ENCODE measurements around the gene RRAGD. TPM values are rescaled to one million over a fixed set of nuclear protein-coding genes. Genes with fewer than 3 reads are reported as not detected.

RRAGD gene
- total and polyA plus RNA-seq, 2 experiments from 2014 or later: not detected

DNA sequence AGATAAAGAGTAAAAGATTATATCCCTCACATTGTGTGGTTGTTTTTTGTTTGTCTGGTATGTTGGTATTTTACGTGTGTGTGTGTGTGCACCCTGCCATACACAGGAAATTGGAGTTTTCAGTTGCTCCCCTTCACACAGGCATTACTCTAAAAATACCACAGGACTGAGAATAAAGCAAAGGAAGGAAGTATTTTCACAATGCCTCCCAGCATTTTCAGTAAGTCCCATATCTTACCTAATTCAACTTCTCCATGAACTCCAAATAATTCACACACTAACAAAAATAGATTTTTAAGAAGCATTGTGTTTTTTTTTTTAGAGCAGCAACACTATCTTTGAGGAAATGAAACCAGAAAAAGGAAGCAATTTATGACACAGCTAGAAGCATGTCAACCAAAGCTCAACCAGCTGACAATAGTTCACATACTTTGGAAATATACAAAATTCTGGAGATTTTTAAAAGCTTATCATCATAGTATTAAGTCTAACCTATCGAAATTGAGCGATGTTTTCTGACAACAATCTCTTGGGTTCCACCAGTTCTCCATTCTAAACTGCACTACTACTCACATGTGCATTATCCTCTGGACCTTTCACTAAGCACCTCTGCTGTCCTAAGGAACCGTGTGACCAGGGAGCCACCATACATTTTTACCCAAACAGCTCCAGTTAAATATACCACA lies 61.6 kb downstream of the RRAGD start:
- peak overlapping the region; percentile 11; the same call in 1 of the 2 replicates for H3K27ac ChIP-seq
- TF ChIP-seq EZH2 (IDR thresholded peaks at IDR 0.05; ENCODE audit: insufficient read depth, poor library complexity, severe bottlenecking) (no peak), EZH2phosphoT487 (IDR thresholded peaks at IDR 0.05; ENCODE audit: insufficient read depth, low read depth) (no peak)
- WGBS, 2 experiments (ENCODE audit: low coverage in 1 of 2, low lambda C conversion rate in 2 of 2, missing lambda C conversion rate in 2 of 2): 50 to 52% methylated on average over 4 of the region's 4 CpGs
- H3K9ac ChIP-seq: peak overlapping the region; percentile 99; the same call in 1 of the 2 replicates
- no peaks in the 10 kb centered on the region for H3K9me2 ChIP-seq (ENCODE audit: insufficient read depth)
- H3K9me3 ChIP-seq (ENCODE audit: low read depth): no peaks in the 10 kb centered on the region
- H3K79me2 ChIP-seq (ENCODE audit: insufficient read depth): peaks cover 70% of the 10 kb centered on the region
- H2AFZ ChIP-seq: no peak overlapping the region
- DNase-seq: peak; percentile 24
- peak overlapping the region; percentile 96 for H3K4me3 ChIP-seq
- peaks cover 28% of the 10 kb centered on the region for H3F3A ChIP-seq (ENCODE audit: insufficient read depth)
- H3K4me1 ChIP-seq (ENCODE audit: insufficient read depth): peaks cover 39% of the 10 kb centered on the region
- H4K20me1 ChIP-seq (ENCODE audit: insufficient read depth): peaks cover 17% of the 10 kb centered on the region; the same call in 1 of the 2 replicates
- in situ Hi-C loops (cut with MboI): loop anchor here (25.0 kb wide), 1 partner anchor 363 kb away; no protein-coding TSS in a partner anchor
- peak overlapping the region; percentile 95 for H3K4me2 ChIP-seq (ENCODE audit: unreplicated experiment)
- no peaks in the 10 kb centered on the region for H3K36me3 ChIP-seq (ENCODE audit: low read depth)
- H3K27me3 ChIP-seq (replicated peaks; ENCODE audit: insufficient read depth): no peaks in the 10 kb centered on the region

DNA sequence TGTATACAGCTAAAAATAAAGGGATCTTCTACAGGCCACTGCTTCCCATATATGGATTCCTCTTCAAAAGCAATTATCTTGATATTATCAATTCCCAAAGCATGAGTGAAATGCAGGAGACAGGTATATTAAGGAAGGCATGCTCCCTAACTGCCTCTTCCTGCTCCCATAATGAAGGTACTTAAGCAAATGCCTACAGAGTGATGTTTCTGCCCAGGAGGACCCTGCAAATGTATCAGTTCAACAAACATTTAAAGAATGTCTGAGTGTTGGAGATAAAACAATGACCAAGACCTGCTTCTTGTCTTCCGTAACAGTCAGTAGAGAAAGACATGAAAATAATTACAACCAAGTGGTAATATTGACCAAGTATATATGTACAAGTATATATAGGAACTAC lies 63.7 kb downstream of the RRAGD start:
- peaks cover 39% of the 10 kb centered on the region for H3K4me1 ChIP-seq (ENCODE audit: insufficient read depth)
- DNase-seq: peak; percentile 19
- H3K27ac ChIP-seq: peak overlapping the region; percentile 14; the same call in 1 of the 2 replicates
- no peak overlapping the region for H3K9ac ChIP-seq
- peak overlapping the region; percentile 11 for H3K4me2 ChIP-seq (ENCODE audit: unreplicated experiment)
- H3K79me2 ChIP-seq (ENCODE audit: insufficient read depth): peaks cover 91% of the 10 kb centered on the region
- no peaks in the 10 kb centered on the region for H3K9me2 ChIP-seq (ENCODE audit: insufficient read depth)
- no peak for TF ChIP-seq EZH2 (IDR thresholded peaks at IDR 0.05; ENCODE audit: insufficient read depth, poor library complexity, severe bottlenecking)
- TF ChIP-seq EZH2phosphoT487 (IDR thresholded peaks at IDR 0.05; ENCODE audit: insufficient read depth, low read depth): no peak
- no peaks in the 10 kb centered on the region for H3K27me3 ChIP-seq (replicated peaks; ENCODE audit: insufficient read depth)
- no peaks in the 10 kb centered on the region for H3K9me3 ChIP-seq (ENCODE audit: low read depth)
- in situ Hi-C loops (cut with MboI): no loop called here
- peaks cover 21% of the 10 kb centered on the region; the same call in 1 of the 2 replicates for H4K20me1 ChIP-seq (ENCODE audit: insufficient read depth)
- H3K36me3 ChIP-seq (ENCODE audit: low read depth): no peaks in the 10 kb centered on the region
- H3K4me3 ChIP-seq: no peak overlapping the region
- WGBS, 2 experiments (ENCODE audit: low coverage in 1 of 2, low lambda C conversion rate in 2 of 2, missing lambda C conversion rate in 2 of 2): 74 to 75% methylated on average over 1 of the region's 1 CpG
- peaks cover 24% of the 10 kb centered on the region for H3F3A ChIP-seq (ENCODE audit: insufficient read depth)
- no peak overlapping the region for H2AFZ ChIP-seq

DNA sequence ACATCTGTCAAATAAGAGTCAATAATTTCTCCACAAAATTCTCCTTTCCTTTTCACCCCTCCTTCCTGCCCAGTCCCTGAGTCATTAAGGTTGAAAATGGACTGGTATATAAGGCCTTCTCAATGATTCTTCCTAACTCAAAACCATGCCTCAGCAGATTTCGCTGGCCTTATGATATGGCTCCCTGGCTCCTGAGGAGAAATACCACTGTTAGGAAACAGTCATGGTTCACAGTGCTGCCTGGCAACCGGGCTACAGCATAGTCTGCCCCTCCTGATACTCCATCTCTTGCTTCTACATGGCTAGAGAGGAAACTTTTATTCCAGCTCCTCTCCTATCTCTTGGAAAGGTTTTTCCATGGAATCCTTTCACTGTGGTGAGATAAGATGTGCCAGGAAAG lies 64.2 kb downstream of the RRAGD start:
- TF ChIP-seq EZH2phosphoT487 (IDR thresholded peaks at IDR 0.05; ENCODE audit: insufficient read depth, low read depth) (no peak), EZH2 (IDR thresholded peaks at IDR 0.05; ENCODE audit: insufficient read depth, poor library complexity, severe bottlenecking) (no peak)
- Histone ChIP-seq H4K20me1 (ENCODE audit: insufficient read depth) (peaks cover 21% of the 10 kb centered on the region; the same call in 1 of the 2 replicates), H3K79me2 (ENCODE audit: insufficient read depth) (peaks cover 96% of the 10 kb centered on the region), H3K4me2 (ENCODE audit: unreplicated experiment) (peak overlapping the region; percentile 11), H3F3A (ENCODE audit: insufficient read depth) (peaks cover 24% of the 10 kb centered on the region), H2AFZ (no peak overlapping the region), H3K36me3 (ENCODE audit: low read depth) (no peaks in the 10 kb centered on the region), H3K9ac (no peak overlapping the region), H3K27ac (peak overlapping the region; percentile 14; the same call in 1 of the 2 replicates), H3K9me2 (ENCODE audit: insufficient read depth) (no peaks in the 10 kb centered on the region), H3K4me1 (ENCODE audit: insufficient read depth) (peaks cover 39% of the 10 kb centered on the region), H3K4me3 (no peak overlapping the region), H3K9me3 (ENCODE audit: low read depth) (no peaks in the 10 kb centered on the region), H3K27me3 (replicated peaks; ENCODE audit: insufficient read depth) (no peaks in the 10 kb centered on the region)
- peak; percentile 44 for DNase-seq
- in situ Hi-C loops (cut with MboI): no loop called here
- 92 to 100% methylated on average over 2 of the region's 2 CpGs for WGBS, 2 experiments (ENCODE audit: low coverage in 1 of 2, low lambda C conversion rate in 2 of 2, missing lambda C conversion rate in 2 of 2)

DNA sequence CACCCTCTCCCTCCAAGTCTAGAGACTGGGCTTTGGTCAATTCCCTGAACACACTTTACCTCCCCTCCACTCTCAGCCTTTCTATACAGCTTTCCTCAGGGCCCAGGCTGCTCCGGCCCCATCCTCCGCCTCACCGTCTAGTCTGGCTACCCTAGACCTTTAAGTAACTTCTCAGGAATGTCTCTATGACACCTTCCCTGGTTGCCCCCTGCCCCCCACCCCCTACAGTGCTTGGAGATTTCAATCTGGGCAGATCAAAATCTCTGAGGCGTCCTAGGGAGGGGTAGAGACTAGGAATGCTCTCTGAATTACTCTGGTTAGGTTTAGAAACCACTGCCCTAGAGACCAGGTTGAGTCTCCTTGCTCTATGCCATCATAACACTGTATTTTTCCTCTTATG lies 65.6 kb downstream of the RRAGD start:
- TF ChIP-seq EZH2 (IDR thresholded peaks at IDR 0.05; ENCODE audit: insufficient read depth, poor library complexity, severe bottlenecking) (no peak), EZH2phosphoT487 (IDR thresholded peaks at IDR 0.05; ENCODE audit: insufficient read depth, low read depth) (no peak)
- Histone ChIP-seq H3K9ac (no peak overlapping the region), H3K27ac (no peak overlapping the region), H3K27me3 (replicated peaks; ENCODE audit: insufficient read depth) (no peaks in the 10 kb centered on the region), H3F3A (ENCODE audit: insufficient read depth) (peaks cover 18% of the 10 kb centered on the region), H3K4me1 (ENCODE audit: insufficient read depth) (peaks cover 39% of the 10 kb centered on the region), H3K9me3 (ENCODE audit: low read depth) (no peaks in the 10 kb centered on the region), H2AFZ (no peak overlapping the region), H3K4me3 (no peak overlapping the region), H3K4me2 (ENCODE audit: unreplicated experiment) (no peak overlapping the region), H3K36me3 (ENCODE audit: low read depth) (peaks cover 10% of the 10 kb centered on the region; the same call in 1 of the 2 replicates), H3K9me2 (ENCODE audit: insufficient read depth) (no peaks in the 10 kb centered on the region), H4K20me1 (ENCODE audit: insufficient read depth) (peaks cover 21% of the 10 kb centered on the region; the same call in 1 of the 2 replicates), H3K79me2 (ENCODE audit: insufficient read depth) (peaks cover 100% of the 10 kb centered on the region)
- 88 to 90% methylated on average over 4 of the region's 4 CpGs for WGBS, 2 experiments (ENCODE audit: low coverage in 1 of 2, low lambda C conversion rate in 2 of 2, missing lambda C conversion rate in 2 of 2)
- no peak for DNase-seq
- in situ Hi-C loops (cut with MboI): no loop called here

Measured in GM23248 (cell line).